Measurements from ENCODE around the gene COL4A2.

The COL4A2 gene

DNA sequence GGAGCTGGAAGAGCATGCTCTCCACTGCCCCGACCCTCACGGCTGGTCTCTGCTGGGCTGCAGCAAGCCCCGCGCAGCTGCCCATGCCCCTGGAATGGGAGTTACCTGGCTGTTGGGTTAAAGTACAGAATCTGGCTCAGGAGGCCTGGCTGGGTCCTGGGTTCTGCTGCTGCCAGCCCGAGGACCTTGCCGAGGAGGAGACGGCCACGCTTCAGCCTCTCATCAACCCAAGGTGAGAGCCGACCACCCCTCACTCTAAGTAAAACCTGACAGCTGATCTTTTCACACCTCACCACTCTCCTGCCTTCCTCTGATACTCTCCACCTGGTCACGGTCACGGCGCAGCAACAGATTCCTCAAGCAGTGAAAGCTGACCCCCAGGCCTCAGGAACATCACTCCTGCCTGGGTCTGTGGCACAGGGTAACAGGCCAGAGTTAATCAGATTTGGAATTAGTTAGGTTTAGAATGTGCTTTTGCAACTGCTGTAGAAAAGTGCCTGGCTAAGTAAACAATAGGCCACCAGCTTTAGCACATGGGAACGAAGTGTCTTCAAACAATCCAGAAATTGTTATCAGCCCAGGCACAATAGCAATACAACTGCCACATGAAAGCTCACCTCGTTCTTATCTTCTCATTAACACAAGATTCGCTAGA, 233.9 kb downstream of the COL4A2 start:
- in situ Hi-C loops (cut with MboI; ENCODE audit: low sequenced_read_pairs): no loop called here

- in situ Hi-C loops (cut with MboI; ENCODE audit: low sequenced_read_pairs): no loop called here
These were observed 234.4 kb downstream of the COL4A2 start for GRCh38 chr13:110541526-110541920.

GRCh38 chr13:110542169-110542796, 235.2 kb downstream of the COL4A2 start:
- in situ Hi-C loops (cut with MboI; ENCODE audit: low sequenced_read_pairs): no loop called here

DNA sequence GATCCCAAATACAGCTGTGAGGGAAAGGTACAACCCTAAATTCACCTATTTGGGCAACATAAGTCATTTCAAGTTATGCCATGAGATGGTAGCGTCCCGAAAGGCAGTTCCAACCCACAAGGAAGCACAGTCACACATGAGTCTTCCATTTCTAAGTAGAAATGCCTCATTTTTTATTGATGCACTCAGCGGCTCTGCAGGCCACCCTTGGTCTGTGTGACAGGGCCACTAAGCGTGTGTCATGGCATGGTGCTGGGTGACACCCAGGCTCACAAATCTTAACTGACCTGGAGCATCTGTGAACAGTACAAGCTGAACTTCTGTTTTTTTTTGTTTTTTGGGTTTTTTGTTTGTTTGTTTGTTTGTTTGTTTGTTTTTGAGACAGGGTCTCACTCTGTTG, 239.3 kb downstream of the COL4A2 start:
- in situ Hi-C loops (cut with MboI; ENCODE audit: low sequenced_read_pairs): no loop called here

DNA sequence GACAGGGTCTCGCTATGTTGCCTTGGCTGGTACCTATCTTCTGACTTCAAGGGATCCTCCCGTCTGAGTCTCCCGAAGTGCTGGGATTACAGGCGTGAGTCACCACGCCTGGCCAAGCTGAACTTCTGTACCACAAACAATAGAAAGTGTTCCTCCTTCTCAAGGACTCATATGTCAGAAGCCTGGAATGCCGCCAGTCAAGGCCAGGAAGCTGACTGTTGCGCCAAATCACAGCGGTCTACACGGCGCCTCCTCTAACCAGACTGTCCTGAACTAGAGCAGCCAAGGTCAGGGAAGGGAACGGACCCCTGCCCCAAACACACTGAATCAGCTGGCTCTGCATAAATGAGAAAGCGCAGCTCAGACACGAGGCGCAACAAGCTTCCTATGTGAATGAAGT, 239.8 kb downstream of the COL4A2 start:
- in situ Hi-C loops (cut with MboI; ENCODE audit: low sequenced_read_pairs): no loop called here

GRCh38 chr13:110548891-110549794, 242.1 kb downstream of the COL4A2 start:
- in situ Hi-C loops (cut with MboI; ENCODE audit: low sequenced_read_pairs): no loop called here

GRCh38 chr13:110549795-110550160, 242.7 kb downstream of the COL4A2 start:
- in situ Hi-C loops (cut with MboI; ENCODE audit: low sequenced_read_pairs): loop anchor here (25.0 kb wide), 1 partner anchor 87 kb away; no protein-coding TSS in a partner anchor

DNA sequence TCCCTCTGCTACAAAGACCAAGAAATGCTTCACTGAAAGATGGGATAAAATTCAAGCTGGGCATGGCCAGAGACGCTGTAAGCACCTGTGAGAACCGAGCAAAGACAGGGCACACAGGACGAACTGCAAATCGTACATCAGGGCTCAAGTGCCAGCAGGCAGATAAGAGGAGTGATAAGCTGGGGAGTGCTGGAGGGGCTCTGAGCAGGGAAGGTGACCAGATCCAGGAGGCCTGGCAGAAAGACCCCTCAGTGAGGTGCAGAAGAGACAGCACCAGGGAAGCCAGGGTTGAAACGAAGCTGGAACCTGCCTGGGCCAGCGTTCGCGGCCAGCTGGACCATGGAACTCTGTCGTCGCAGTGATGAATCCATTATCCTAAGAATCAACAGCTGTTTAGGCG, 244.2 kb downstream of the COL4A2 start:
- in situ Hi-C loops (cut with MboI; ENCODE audit: low sequenced_read_pairs): loop anchor here (25.0 kb wide), 1 partner anchor 89 kb away; no protein-coding TSS in a partner anchor

DNA sequence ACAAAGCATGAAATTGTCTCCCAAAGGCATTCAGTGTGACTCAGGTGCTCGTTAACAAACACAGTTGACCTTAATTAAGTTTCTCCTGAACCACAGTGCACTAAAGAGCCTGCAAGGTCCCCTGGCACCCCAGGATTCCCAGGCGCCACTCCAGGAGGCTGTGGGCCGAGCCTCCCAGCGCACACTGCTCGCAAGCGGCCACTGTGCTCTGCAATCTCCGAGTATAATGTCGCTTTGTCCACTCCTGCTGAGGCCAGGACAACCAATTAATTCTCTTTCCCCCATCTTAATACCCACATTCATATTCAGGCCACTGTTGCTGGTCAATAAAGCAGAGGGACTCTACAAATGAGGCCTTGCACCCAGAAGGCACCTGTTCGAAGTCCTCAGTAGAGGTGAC, 245.7 kb downstream of the COL4A2 start:
- in situ Hi-C loops (cut with MboI; ENCODE audit: low sequenced_read_pairs): loop anchor here (25.0 kb wide), 1 partner anchor 90 kb away; no protein-coding TSS in a partner anchor

GRCh38 chr13:110553417-110553816, 246.3 kb downstream of the COL4A2 start:
- in situ Hi-C loops (cut with MboI; ENCODE audit: low sequenced_read_pairs): loop anchor here (25.0 kb wide), 1 partner anchor 91 kb away; no protein-coding TSS in a partner anchor

DNA sequence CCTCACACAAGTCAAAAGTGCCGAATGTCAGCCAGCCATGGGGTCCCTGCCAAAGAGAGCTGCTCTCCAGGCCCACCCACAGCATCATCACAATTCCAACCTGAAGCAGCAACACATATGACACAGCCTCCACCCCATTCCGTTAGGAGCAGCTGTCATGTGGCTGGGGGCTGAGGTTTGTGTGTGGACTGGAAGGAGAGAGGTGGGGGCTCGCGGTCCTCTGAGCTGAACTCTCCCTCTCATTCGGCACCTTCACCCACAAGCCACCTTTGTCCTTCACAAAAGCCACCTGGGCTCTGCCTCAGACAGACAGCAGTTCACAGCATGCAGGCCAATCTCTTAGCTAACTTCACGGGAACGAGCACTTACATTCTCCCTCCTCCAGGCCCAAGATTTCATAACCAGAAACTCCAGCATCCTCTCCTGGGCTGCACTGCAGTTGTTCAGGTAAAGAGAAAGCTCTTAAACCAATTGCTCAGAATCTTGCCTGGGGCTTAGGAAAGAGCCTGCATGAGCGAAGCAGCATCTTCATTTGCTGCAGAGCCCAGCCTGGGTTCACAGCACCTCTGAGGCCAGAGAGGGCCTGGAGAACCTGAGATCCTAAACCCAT, 247.2 kb downstream of the COL4A2 start:
- in situ Hi-C loops (cut with MboI; ENCODE audit: low sequenced_read_pairs): loop anchor here (25.0 kb wide), 1 partner anchor 92 kb away; no protein-coding TSS in a partner anchor

DNA sequence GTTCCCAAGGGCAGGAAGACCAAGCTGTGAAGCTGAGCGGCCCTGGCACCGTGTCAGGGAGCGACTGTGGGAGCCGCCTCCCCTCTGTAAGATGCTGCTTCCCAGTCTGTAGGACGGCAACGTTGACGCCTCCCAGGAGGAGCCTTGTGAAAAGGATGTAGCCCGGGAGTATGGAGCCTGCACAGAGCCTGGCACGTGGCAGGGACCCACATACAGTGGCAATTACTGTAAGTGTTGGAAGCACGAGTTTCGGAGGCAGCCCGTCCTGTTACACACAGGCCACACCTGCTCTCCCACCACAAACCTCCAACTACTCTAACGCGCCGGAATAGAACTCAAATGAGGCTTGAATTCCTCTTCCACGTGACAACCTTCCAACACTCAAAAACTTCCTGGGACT, 247.9 kb downstream of the COL4A2 start:
- in situ Hi-C loops (cut with MboI; ENCODE audit: low sequenced_read_pairs): loop anchor here (25.0 kb wide), 1 partner anchor 93 kb away; no protein-coding TSS in a partner anchor

- in situ Hi-C loops (cut with MboI; ENCODE audit: low sequenced_read_pairs): loop anchor here (25.0 kb wide), 1 partner anchor 93 kb away; no protein-coding TSS in a partner anchor
These were observed 248.6 kb downstream of the COL4A2 start for GRCh38 chr13:110555601-110556223.

DNA sequence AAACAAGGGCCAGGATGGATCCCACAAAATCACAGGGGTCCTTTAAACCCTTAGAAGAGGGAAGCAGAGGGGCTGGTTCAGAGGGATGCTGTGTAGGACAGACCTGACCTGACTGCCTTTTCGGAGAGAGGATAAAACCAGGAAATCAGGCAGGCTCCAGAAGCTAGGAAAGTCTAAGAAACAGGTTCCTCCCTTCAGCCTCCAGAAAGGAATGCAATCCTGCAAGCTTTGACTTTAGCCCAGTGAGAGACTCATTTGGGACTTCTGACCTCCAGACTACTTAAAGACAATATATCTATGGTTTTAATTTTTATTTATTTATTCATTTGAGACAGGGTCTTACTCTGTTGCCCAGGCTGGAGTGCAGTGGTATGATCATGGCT, 249.1 kb downstream of the COL4A2 start:
- in situ Hi-C loops (cut with MboI; ENCODE audit: low sequenced_read_pairs): loop anchor here (25.0 kb wide), 1 partner anchor 94 kb away; no protein-coding TSS in a partner anchor

DNA sequence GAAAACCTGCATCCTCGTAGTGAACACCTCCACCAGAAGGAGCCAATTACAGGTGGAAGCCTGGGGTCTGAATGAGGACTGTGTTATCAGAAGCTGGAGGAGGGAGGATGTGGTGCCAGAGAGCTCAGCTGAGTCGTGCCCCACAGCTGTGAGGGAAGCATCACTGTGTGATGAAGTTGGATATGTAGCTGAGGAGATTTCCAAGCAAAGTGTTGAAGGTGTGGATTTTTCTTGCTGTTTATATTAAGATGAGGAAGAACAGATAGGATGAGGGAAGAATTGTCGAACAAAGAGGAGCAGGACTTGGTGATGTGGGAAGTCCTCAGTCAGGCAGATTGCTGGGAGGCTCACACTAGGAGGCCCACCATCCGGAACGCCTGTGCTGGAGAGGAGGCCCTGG, 250.0 kb downstream of the COL4A2 start:
- in situ Hi-C loops (cut with MboI; ENCODE audit: low sequenced_read_pairs): loop anchor here (25.0 kb wide), 1 partner anchor 95 kb away; no protein-coding TSS in a partner anchor

DNA sequence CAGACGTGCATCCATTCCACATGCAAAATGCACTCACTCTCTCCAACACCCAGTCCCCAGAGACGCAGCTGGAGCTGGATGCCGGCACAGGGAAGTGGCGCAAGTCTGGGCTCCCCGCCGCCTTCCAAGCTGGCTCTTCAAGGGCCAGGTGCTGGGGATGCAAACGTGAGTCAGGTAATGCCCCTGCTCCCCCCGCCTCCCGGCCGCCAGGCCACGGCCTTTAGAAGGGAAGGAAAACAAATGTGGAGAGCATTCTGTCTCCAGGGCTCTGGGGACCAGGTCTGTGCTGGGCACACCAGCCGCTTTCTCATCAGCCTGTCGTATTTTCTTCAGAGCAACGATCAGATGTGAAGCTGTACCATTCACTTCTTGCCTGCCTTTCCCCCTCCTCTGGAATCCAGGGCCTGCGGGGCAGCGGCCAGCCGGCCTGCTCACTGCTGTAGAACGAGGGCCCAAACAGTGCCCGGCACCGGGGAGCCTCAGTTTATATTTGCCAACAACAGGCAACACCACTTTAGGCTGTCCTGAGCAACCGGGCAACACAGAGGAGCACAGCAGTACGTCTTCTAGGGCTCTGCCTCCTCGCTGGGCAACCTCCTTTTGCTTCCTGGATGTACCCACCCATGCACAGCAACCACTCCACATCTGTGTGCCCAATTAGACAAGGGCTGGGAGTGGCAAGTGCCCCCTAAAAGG, 250.7 kb downstream of the COL4A2 start:
- in situ Hi-C loops (cut with MboI; ENCODE audit: low sequenced_read_pairs): loop anchor here (25.0 kb wide), 1 partner anchor 95 kb away; no protein-coding TSS in a partner anchor

DNA sequence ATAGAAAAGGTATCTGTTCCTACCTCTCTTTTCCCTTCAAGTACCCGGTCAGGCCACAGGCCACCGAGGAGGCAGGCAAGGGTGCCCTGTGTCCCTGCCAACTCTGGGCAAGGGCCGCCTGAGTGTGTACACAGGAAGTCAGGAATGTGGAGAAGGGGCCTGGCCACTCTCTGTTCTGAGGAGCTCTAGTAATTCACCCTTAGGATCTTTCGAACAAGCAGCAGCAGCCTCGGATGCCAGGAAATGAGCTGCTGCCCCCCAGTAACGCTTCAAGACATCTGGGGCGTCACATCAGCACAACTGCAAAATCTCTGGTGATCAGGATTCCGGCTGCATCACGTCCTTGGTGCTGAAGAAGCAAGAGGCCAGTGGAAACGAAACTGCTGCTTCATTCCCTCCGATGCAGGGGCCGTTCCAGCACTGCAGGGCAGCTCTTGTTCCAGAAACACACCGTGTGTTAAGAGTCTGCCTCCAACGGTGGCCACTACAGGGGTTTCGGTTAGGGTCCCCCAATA, 252.4 kb downstream of the COL4A2 start:
- in situ Hi-C loops (cut with MboI; ENCODE audit: low sequenced_read_pairs): loop anchor here (25.0 kb wide), 1 partner anchor 97 kb away; no protein-coding TSS in a partner anchor

- in situ Hi-C loops (cut with MboI; ENCODE audit: low sequenced_read_pairs): loop anchor here (25.0 kb wide), 1 partner anchor 98 kb away; no protein-coding TSS in a partner anchor
These were observed 252.9 kb downstream of the COL4A2 start for GRCh38 chr13:110559986-110560385.

Data from HL-60/S4 treated with retinoic acid at 250 ng/mL for 4 days and 3 days (cell line).